Mucosa of gallbladder (tissue), 1 donor: ENCODE measurements around the gene CAPZA1. TPM values are rescaled to one million over a fixed set of nuclear protein-coding genes. Genes with fewer than 3 reads are reported as not detected.
A peak's percentile ranks its signal among the peaks of the same experiment; 100 is the strongest.

Experiments used
- DNase-seq: peaks from one replicate; pipeline ENCODE4 v3.0.0-alpha.2; 2020; ENCODE audit warnings: low spot score
- total RNA-seq: library from RNA; stranded (reverse); gene quantifications from one replicate; pipeline ENCODE4 v1.2.1, GENCODE V29; 2021
- donor health status: DM: no; HTN: no; CAD: no.

The CAPZA1 gene
- total RNA-seq, 1 donor from 2014 or later, result 97.8 TPM

DNA sequence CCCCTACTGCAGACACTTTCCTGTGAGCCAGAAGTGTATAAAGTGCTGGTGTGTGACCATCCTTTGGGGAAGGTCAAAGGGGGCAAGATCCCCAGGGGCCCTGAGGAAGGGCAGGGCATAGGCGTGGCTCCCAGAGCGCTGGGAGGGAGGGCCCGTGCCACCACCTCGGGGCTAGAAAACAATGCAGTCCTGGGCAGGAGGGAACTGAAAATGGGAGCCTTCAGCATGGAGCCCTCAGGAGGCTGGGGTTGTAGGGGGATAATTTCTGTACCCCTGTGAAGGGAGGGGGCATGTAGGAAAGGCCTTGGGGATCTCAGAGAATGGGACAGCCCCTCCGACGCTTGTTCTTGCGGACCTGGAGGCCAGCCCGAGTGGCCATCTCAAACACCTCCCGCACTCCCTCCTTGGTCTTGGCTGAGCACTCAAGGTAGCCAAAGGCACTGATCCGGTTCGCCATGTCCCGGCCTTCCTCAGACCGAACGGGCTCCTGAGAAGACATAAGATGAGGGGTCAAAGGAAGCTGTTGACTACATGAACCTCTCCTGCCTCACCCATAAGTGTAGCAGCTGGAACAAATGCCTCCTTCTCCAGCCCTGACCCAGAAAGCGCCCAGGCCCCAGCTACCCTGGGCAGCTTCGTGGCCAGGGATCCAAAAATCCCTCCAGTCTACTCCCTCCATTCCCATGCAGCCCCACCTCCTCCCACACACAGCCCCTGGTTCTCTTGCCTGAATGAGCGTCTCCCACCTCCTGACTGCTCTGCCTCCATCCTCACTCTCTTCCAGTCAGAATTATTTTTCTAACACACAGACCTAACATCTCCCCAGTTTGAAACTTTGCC, 81.8 kb downstream of the CAPZA1 start:
- no peak for DNase-seq

DNA sequence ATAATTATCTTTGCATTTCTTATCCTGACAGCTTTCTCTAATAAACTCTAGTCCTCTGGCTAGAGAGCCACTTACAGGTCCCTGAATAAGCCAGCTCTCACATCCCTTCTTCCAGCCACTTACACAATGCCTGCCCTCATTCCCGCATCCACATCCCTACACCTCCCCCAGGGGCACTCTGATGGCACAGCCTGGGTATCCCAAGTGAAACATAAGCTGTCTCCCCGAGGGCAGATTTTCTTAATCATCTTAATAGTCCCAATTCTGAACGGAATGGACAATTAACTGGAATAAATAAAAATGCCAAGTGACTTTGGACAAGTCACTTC, 82.4 kb downstream of the CAPZA1 start:
- DNase-seq, result no peak

DNA sequence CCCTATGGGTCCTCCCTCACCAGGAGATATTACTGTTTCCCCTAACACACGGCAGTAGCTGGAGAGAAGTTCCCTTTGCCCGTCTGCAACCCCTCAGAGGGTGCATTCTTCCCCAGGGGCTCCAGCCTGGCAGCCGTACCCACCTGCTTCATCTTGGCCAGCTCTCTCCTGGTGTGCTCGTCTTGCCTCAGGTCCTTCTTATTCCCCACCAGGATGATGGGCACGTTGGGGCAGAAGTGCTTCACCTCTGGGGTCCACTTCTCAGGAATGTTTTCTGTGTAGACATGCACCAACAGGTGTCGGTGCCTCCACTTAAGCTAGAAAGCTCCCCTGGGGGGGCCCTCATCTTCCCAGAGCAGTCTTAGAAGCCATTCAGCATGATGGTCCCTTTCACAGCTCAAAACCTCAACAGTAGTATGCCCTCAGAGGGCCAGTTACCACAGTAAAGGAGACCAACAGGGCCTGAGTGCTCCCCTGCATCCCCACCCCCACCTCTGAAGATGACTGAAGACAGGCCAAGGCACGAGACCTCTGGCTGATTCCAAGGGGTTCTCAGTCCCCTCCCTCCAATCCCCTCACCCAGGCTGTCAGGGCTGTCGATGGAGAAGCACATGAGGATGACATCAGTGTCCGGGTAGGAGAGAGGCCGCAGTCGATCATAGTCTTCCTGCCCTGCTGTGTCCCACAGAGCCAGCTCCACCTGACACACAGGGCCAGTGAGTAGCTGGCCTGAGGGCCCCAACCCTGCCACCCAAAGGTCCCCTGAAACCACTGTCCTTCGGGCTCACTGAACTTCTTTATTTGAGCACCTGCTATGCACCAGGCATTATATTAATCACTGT, 83.0 kb downstream of the CAPZA1 start:
- DNase-seq, result no peak

DNA sequence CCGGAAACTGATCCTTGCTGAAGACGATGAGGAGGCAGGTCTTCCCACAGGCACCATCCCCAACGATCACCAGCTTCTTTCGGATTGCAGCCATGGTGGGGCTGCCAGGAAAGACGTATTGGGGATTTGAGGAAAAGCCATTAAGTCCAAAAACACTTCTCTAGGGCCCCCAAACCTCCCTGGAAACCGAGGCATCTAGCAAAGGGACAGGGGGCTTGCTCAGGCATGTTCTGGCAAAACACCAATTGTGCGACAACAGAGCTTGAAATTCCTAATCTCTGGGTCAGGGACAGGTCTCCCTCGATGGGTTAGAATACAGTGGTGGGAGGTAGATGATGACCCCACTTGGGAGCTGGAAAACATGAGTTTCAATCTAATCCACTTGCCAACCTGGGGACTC, 84.1 kb downstream of the CAPZA1 start:
- DNase-seq, result no peak

DNA sequence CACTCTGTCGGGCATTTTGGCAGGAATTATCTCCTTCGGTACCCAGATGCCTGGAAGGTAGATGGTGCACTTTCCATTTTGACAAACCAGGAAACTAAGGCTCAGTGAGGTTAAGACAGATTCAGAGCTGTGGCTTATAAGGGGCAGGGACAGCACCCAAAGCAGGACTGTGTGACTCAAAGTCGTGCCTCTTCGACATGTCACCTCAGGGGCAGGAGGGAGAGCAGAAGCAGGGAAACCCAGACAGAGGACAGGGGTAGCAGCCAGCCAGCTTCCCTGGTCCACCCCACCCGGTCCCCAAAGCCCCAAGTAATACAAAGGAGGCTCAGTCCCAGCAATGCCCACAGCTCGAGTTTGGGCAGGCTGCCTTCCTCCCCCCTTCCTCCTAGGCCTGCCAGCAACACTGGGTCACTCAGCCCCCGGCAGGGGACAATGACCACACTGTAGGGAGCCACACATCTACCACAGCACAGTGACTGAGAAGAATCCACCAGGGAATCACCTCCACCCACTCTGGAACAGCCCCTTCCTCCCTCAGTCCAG, 84.8 kb downstream of the CAPZA1 start:
- no peak for DNase-seq

DNA sequence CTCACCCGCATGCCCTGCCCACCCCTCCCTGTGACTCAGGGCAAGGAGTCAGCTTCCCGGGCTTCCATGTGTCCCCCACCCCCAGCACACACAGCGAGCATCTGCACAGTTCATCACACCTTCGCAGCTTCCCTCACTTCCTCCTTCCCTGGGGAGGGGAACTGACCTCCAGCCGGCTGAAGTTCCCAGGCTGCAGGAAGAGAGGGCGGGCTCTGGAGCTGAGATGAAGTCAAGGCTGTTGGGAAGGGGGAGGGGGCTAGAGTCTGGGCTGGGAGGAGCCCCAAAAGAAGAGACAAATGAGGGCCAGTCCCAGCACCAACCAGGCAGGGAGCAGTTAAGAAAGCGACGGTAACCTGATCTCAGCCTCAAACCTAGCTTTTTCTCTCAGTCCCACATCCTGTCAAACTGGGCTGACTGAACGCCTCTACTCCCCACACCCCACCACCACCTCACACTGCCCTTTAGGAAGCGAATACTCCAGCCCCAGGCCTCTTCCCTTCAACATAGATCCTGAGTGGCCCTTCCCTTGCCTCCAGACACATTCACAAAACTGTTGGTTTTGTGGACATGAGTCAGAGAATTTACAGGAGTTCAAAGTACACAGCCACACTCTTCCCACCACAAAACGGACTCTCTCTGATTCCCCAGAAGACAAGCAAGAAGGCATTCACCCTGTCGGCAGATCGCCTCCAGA, 85.4 kb downstream of the CAPZA1 start:
- DNase-seq, result peak; percentile 84

DNA sequence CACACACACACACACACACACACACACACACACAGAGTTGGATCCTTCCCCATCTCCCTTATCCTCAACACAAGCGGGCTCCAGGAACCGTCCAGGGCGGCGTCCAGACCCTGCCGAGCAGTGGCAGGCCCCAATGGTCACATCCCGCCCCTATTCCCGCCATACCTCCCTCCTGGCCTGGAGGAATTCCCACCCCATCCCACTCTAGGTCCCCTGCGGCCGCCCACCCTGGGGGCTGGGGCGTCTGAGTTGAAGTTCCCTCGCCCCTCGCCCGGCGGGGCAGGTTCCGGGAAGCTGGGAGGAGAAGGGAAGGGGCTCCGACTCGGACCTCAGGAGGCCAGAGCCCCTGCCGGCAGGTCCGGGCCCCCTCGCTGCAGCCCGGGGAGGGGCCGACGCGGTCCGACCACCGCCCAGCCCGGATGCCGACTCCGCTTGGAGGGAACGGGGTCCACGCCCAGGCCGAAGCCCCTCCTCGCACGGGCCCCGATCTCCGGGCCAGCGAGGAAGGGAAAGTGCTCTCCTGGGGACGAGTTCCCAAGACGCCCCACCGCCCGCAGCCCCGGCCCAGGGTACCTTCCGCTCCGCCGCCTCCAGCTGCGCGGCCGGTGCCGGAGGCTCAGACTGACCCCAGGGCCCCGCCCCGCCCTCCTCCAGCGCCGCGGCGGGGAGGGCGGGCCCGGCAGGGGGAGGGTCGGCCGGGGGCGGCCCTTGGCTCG, 87.0 kb downstream of the CAPZA1 start, which contains the start of gene RHOC:
Gene RHOC (minus strand): TSS at position 623 of the 716 bp plus-strand sequence. CDS start 3,328 bp downstream, outside the sequence.
- DNase-seq, result peak; percentile 58

DNA sequence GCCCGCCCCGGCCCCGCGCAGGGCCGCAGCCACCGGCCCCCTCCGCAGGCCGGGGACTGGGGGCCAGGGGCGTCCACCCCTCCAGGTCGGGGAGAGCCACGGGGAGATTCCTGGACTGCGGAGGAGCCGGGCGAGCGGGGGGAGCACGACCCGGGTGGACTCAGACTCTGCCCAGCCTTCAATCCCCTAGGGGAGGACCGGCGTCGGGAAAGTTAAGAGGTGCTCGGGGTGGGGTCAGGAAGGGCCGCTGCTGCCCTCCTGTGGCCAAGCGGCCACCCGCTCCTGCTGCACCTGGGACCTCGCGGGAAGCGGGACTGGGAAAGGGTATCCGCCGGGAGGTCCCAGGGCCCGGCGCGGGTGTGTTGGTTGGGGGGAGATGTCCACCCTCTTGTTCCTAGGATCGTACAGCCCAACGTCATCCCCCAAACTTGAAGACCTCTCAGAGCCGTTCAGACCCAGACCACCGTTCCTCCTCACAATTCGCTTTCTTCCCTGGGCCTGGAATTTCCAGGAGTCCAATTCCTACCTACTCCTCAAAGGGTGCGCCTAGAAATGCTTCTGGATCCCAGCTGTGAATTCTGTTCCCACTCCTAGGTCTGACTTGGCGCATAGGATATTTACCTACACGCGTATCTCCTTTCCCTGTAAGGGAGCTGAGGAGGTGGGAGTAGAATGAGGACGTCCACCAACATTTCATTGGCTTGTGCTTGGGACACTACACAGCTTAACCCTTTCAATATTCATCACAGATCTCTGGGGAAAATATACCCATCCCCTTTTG, 87.8 kb downstream of the CAPZA1 start:
- peak; percentile 86 for DNase-seq

DNA sequence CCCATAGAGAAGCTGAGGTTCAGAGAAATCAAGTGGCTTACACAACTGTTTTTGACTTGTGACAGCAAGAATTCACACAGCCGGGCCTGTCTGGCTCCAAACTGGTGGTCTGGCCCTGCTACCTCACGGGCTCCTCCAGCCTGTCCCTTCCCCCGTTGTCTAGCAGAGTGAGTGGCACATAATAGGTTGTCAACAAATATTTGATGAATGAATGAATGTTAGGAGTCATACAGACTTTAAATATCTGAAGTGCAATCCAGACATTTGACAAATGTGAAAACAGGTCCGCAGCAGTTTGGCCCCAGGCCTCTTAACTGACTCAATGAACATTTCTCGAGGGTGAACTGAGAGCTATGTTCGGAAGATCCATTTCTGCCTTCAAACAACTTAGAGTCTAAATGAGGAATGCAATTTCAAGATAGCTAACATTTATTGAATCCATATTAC, 88.4 kb downstream of the CAPZA1 start:
- no peak for DNase-seq

DNA sequence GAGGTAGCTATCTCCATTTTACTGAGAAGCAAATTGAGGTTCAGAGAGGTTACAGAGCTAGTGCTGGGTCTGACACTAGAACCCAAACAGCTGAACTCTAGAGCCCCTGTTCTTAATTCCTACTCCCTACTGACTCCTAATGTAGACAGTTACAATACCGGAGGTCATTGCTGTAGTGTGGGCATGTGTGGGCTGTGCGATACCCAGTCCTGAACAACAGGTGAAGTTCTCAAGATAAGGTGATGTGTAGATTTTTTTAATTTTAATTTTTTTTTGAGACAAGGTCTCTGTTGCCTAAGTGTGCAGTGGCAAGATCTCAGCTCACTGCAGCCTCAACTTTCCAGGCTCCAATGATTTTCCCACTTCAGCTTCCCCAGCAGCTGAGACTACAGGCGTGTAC, 88.9 kb downstream of the CAPZA1 start:
- DNase-seq, result no peak

DNA sequence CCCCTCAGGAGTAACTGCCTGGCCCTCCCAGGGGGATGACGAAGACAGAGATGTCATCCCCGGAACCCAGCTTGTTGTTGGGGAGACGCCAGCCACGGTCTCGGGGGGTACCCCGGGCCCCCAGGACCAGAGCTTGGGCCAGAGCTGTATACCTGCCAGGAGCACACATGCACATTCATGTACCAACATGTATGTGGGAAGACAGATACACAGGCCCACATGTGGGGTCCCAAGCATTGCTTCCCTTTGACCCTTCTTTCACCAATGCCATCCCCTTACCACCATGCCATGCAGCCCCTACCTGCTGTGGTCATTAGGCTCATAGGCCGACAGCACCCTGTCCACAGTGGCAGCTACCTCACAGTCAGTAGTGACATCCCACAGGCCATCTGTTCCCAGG, 90.5 kb downstream of the CAPZA1 start:
- DNase-seq, result no peak

DNA sequence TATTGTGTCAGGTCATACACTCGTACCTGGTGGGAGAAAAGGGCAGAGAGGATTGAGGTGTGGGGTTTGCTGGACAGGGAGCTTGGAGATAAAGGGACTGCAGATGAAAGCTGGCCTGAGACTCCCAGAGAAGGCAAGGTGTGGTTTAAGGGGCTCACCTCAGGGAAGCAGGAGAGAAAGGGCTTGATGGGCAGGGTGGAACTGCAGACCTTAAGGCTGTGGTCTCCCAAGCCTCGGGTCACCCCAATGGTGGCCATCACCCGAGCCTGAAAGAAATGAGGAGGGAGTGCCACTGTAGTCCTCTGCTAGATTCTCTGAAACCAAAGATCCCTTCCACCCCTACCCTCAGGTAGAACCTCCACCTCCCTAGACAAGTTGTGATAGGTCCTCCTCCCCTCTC, 91.0 kb downstream of the CAPZA1 start:
- DNase-seq, result no peak

DNA sequence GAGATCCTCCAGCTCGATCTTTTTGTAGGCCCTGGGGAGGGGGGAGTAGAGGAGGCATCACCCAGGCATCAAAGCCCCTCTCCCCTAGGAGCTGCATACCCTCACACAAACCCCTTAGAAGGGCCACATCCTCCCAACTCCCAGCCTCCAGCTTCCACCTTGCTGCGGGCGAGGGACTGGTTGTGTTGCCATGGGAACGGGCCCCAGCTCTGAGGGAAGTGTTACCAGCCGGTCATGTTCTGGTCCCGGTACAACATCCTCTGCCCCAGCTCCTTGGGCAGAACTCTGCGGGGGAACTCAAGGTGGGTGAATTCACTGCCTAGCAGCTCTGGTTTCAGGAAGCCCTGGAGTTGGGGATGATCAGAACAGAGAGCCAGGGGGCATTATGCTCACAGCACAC, 91.4 kb downstream of the CAPZA1 start:
- DNase-seq, result no peak

DNA sequence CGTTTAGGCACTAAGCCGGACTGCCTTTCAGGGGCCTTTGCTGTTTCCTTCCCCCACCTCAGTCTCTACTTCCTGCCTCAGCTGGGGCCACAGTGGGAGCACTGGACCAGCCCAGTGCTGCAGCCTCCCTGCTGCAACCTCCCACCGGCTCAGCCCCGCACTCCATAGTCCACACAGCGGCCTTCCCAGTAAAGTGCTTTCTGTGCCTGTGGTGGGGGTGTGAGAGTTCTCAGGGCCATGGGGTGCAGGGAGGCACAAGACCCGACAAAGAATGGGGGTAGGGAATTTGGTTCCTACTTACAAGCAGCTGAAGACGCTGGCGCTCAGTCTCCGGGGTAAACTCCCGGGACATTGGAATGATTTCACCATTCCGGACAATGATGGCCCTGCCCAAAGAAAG, 92.0 kb downstream of the CAPZA1 start:
- DNase-seq, result no peak

DNA sequence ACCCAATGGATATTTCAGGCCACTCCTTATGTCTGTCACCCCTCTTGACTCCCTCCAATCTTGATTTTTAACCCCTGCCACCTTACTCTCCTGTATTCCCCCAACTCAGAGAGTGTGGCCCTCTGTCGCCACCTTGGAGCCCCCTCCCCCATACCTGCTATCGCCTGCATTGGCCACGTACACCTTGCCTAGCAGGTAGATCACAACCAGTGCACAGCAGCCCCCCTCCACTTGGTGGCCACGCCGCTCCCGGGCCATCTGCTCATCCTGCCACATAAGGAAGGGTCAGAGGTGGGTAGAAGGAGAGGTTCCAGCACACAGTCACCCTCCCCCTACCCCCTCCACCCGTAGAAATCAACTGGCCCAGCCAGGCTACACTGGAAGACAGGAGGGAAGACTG, 92.6 kb downstream of the CAPZA1 start:
- no peak for DNase-seq

DNA sequence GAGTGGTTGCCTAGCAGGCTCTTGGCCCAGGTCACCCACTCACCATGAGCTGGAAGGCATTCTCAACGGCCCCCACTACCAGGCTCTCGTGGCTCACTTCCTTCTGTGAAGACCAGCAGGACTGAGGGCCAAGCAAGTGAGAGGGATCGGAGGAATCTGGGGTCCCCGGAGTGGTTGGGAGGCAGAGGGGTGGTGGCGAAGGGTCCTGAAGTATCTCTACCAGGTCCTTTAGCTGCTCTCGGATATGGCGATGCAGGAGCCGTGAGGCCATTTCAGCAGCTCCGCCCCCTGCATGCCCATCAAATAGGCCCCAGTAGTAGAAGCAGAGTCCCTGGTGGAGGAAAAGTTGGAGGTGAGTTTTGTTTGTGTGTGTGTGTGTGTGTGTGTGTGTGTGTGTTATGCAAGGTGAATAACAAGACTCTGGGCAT, 93.1 kb downstream of the CAPZA1 start:
- no peak for DNase-seq

DNA sequence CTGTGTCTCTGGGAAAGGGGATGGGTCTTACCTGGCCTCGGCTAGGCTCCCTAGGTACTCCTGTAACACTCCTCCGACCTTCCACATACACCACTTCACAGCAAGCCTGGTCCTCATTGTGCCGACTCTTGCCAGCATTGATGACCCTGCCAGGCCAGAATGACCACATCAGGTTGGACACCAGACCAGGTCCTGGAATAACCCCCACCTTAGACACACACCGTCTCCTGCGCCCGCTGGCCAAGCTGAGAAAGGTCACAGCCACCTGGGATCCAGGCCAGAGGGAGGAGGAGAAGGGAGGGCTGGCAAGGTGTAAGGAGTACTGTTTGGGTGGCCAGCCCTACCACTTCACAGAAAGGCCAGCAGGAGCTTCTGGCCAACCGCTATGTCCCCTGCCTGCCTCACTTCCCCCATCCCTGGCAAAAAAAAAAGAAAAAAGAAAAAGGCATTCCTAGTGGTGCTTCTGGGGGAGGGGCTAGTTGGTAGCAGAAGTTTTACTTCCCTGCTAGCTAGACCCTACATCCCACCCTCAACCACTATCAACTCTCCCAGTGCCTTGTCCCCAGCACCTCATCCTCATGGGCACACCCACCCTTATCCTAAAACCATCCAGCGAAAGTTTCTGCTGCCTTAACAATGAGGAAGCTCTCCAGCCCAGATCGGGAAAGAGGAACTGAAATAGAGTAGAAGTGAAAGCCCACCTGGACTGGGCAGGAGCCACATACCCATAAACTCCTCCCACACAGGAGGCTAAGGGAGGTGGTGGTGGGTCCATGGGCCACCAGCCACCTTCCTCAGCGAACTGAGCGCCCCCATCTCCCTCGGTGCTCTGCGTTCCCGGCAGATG, 94.1 kb downstream of the CAPZA1 start:
- DNase-seq, result no peak

DNA sequence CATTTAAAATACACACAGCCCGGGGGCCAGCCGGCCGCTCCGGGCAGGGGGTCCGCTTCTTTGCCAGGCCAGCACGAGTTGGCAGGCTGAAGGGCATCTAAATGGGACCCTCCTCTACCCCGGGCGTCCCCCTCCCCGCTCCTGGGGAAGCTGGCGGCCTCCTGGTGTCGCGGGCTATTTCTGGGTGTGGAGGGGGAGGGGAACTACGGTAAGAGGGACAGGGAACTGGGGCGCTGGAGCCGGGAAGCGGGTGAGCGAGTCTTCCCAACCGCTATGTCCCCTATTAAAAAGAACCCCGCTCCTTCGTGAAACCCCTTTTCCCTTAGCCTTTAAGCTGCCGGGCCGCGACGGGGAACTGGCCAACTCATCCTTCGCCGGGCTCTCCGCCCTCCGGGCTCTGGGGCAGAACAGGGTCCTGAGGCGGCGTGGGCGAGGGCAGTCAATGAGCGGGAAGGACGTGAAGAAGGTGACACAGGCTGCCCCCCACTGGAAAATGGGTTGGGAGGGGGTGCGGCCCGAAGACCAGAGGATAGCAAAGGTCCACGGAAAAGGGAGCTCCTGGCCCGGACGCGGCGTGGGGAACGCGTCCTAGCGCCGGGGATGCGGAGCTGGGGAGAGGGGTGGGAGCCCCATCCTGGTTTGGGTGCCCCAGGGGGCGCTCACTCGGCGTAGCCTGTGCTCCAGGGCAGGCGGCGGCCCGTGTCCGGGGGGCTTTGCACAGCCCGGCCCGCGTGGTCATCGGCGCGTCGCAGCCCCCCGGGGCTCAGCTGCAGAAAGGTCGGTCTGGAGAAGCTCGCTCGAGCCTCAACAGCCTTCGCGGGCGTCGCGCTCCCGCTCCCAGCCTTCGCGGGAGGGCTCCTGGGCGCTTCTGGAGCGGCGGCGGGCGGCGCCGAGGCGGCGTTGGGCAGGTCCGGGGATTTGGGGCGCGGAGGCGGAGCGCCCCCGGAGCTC, 95.0 kb downstream of the CAPZA1 start:
- DNase-seq, result no peak
